ENCODE data around the gene CA11. TPM values are rescaled to one million over a fixed set of nuclear protein-coding genes. Genes with fewer than 3 reads are reported as not detected.

Gene CA11
- total and polyA plus RNA-seq, 8 donors = 2.6 to 15.2 (median 5.6) TPM

DNA sequence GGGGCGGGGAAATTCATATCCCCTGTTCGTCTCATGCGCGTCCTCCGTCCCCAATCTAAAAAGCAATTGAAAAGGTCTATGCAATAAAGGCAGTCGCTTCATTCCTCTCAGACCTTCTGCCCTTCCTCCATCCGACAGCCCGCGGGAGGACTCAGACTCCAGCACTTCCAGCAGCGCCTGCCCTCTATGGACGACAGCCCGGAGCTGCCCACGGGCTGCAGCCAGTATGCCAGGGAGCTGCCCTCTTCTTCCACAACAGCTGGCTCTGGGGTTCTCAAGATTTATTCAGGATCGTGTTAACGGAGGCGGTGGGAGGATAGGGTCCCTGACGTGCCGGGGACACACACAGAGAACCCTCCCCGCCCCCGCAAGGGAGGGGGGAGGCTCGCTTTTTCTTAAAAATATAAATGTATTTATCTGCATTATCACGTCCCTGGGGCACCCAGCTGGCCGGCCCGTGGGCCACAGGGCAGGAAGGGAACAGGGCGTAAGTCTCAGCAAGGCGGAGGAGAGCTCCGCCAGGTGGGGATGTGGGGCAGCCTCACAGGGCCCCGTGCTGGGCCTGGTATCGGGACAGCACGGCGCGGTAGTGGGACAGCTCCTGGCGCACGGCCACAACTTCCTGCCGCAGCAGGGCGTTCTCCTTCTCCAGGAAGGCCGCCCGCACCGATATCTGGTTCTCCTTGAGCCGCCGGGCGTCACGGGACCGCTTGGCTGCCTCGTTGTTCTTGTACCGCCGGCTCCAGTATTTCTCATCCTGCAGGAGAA is 15.5 kb downstream of the CA11 start:
- H3K9me3 ChIP-seq = no peaks in the 10 kb centered on the region
- H3K27me3 ChIP-seq = no peaks in the 10 kb centered on the region
- no peak for FAIRE-seq
- H3K36me3 ChIP-seq = peaks cover 0 to 11% (median 0%) of the 10 kb centered on the region in 3 donors
- no peak for ATAC-seq
- peaks cover 13 to 19% (median 19%) of the 10 kb centered on the region in 3 donors for H3K4me1 ChIP-seq
- no peak overlapping the region for H3K27ac ChIP-seq
- 58 to 66% methylated on average over 43 to 47 of the region's 47 CpGs for WGBS, 2 donors
- intact Hi-C loops (cut with DNase I) = no loop called here
- H3K4me3 ChIP-seq = no peak overlapping the region
- DNase-seq = peak in 3 of 6 donors; percentile 59 to 76 (median 66)
- TF ChIP-seq, protein P1, sequence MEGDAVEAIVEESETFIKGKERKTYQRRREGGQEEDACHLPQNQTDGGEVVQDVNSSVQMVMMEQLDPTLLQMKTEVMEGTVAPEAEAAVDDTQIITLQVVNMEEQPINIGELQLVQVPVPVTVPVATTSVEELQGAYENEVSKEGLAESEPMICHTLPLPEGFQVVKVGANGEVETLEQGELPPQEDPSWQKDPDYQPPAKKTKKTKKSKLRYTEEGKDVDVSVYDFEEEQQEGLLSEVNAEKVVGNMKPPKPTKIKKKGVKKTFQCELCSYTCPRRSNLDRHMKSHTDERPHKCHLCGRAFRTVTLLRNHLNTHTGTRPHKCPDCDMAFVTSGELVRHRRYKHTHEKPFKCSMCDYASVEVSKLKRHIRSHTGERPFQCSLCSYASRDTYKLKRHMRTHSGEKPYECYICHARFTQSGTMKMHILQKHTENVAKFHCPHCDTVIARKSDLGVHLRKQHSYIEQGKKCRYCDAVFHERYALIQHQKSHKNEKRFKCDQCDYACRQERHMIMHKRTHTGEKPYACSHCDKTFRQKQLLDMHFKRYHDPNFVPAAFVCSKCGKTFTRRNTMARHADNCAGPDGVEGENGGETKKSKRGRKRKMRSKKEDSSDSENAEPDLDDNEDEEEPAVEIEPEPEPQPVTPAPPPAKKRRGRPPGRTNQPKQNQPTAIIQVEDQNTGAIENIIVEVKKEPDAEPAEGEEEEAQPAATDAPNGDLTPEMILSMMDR (IDR thresholded peaks at IDR 0.05) = no peak

DNA sequence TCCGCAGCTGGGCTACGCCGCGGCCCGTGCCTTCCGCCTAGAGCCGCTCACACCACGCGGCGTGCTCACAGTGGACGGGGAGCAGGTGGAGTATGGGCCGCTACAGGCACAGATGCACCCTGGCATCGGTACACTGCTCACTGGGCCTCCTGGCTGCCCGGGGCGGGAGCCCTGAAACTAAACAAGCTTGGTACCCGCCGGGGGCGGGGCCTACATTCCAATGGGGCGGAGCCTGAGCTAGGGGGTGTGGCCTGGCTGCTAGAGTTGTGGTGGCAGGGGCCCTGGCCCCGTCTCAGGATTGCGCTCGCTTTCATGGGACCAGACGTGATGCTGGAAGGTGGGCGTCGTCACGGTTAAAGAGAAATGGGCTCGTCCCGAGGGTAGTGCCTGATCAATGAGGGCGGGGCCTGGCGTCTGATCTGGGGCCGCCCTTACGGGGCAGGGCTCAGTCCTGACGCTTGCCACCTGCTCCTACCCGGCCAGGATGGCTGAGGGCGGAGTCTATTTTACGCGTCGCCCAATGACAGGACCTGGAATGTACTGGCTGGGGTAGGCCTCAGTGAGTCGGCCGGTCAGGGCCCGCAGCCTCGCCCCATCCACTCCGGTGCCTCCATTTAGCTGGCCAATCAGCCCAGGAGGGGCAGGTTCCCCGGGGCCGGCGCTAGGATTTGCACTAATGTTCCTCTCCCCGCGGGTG is 16.2 kb downstream of the CA11 start:
- TF ChIP-seq, protein P1 (IDR thresholded peaks at IDR 0.05) = no peak
- H3K27ac ChIP-seq = no peak overlapping the region
- peaks cover 0 to 11% (median 0%) of the 10 kb centered on the region in 3 donors for H3K36me3 ChIP-seq
- no peaks in the 10 kb centered on the region for H3K9me3 ChIP-seq
- 79 to 81% methylated on average over 47 to 48 of the region's 48 CpGs for WGBS, 2 donors
- peak in 4 of 6 donors; percentile 48 to 82 (median 64) for DNase-seq
- no peaks in the 10 kb centered on the region for H3K27me3 ChIP-seq
- no peak overlapping the region for H3K4me3 ChIP-seq
- H3K4me1 ChIP-seq = peaks cover 11 to 16% (median 14%) of the 10 kb centered on the region in 3 donors
- no peak for FAIRE-seq
- intact Hi-C loops (cut with DNase I) = no loop called here
- no peak for ATAC-seq

DNA sequence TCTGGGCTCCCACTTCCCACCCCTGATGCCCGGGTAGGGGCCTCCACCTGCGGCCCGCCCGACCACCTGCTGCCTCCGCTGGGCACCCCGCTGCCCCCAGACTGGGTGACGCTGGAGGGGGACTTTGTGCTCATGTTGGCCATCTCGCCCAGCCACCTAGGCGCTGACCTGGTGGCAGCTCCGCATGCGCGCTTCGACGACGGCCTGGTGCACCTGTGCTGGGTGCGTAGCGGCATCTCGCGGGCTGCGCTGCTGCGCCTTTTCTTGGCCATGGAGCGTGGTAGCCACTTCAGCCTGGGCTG is 16.7 kb downstream of the CA11 start:
- Histone ChIP-seq H3K4me3 (no peak overlapping the region), H3K27ac (no peak overlapping the region), H3K27me3 (no peaks in the 10 kb centered on the region), H3K4me1 (peaks cover 10 to 15% (median 12%) of the 10 kb centered on the region in 3 donors), H3K36me3 (peaks cover 0 to 11% (median 0%) of the 10 kb centered on the region in 3 donors), H3K9me3 (no peaks in the 10 kb centered on the region)
- 94 to 95% methylated on average over 22 of the region's 22 CpGs for WGBS, 2 donors
- ATAC-seq (no peak), DNase-seq (peak in 2 of 6 donors; percentile 54 to 60), FAIRE-seq (no peak)
- intact Hi-C loops (cut with DNase I) = no loop called here
- TF ChIP-seq, protein P1 (IDR thresholded peaks at IDR 0.05) = no peak

DNA sequence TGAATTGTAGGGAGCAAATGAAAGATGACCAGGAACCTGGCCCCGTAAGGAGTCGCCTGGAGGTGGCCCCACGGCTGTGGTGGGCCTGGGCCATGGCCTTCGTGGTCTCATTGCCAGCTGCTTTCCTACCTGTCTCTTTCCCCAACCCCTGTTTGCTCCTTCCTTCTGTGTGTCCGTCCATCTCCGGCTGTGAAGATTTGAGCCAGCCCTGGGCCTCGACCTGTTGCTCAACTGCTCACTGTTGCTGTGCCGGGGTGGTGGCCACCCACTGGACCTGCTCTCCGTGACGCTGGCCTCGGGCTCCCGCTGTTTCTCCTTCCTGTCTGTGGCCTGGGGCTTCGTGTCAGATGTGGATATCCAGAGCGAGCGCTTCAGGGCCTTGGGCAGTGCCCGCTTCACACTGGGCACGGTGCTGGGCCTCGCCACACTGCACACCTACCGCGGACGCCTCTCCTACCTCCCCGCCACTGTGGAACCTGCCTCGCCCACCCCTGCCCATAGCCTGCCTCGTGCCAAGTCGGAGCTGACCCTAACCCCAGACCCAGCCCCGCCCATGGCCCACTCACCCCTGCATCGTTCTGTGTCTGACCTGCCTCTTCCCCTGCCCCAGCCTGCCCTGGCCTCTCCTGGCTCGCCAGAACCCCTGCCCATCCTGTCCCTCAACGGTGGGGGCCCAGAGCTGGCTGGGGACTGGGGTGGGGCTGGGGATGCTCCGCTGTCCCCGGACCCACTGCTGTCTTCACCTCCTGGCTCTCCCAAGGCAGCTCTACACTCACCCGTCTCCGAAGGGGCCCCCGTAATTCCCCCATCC is 17.3 kb downstream of the CA11 start:
- Histone ChIP-seq H3K27me3 (no peaks in the 10 kb centered on the region), H3K4me3 (no peak overlapping the region), H3K36me3 (peaks cover 0 to 11% (median 0%) of the 10 kb centered on the region in 3 donors), H3K4me1 (peaks cover 5 to 9% (median 8%) of the 10 kb centered on the region in 3 donors), H3K9me3 (no peaks in the 10 kb centered on the region), H3K27ac (no peak overlapping the region)
- 84% methylated on average over 34 of the region's 34 CpGs for WGBS, 2 donors
- TF ChIP-seq, protein P1 (IDR thresholded peaks at IDR 0.05) = no peak
- FAIRE-seq (no peak), DNase-seq (peak in 4 of 6 donors; percentile 19 to 85 (median 57)), ATAC-seq (no peak)
- intact Hi-C loops (cut with DNase I) = no loop called here

All from pancreas (tissue), 10 donors.